Activated CD4-positive, CD25-positive, alpha-beta regulatory T cell treated with anti-CD3 and anti-CD28 coated beads, Interleukin-2, amount 50 U/mL, for 16 hours (primary cell): ENCODE measurements around the gene JAG1.

Experiments used
- DNase-seq: peaks from one replicate; pipeline ENCODE4 v3.0.0-alpha.2; 2020; ENCODE audit warnings: low read depth, low spot score

JAG1 gene

GRCh38 chr20:10673842-10674683, at the start of gene JAG1:
Gene JAG1, minus strand, starts transcription at chr20:10673999. Its CDS starts 469 bp downstream, at chr20:10673530.
- DNase-seq: no peak

- DNase-seq: no peak
Measured at GRCh38 chr20:10721976-10722375, 48.2 kb upstream of the JAG1 start.

GRCh38 chr20:10721137-10721896, 47.5 kb upstream of the JAG1 start:
- DNase-seq: no peak

GRCh38 chr20:10720565-10720964, 46.8 kb upstream of the JAG1 start:
- no peak for DNase-seq

- no peak for DNase-seq
Measured at GRCh38 chr20:10719740-10720385, 46.1 kb upstream of the JAG1 start.

- DNase-seq: no peak
Measured at GRCh38 chr20:10718661-10719060, 44.9 kb upstream of the JAG1 start.

- no peak for DNase-seq
Measured at GRCh38 chr20:10716855-10717254, 43.1 kb upstream of the JAG1 start.

- DNase-seq: no peak
Measured at GRCh38 chr20:10715035-10715434, 41.2 kb upstream of the JAG1 start.

- no peak for DNase-seq
Measured at GRCh38 chr20:10714236-10714975, 40.6 kb upstream of the JAG1 start.

- DNase-seq: no peak
Measured at GRCh38 chr20:10713161-10713560, 39.4 kb upstream of the JAG1 start.

GRCh38 chr20:10711903-10712451, 38.2 kb upstream of the JAG1 start:
- no peak for DNase-seq

- DNase-seq: no peak
Measured at GRCh38 chr20:10710991-10711775, 37.4 kb upstream of the JAG1 start.

- no peak for DNase-seq
Measured at GRCh38 chr20:10709916-10710315, 36.1 kb upstream of the JAG1 start.

GRCh38 chr20:10708351-10709185, 34.8 kb upstream of the JAG1 start:
- no peak for DNase-seq

- DNase-seq: no peak
Measured at GRCh38 chr20:10707791-10708190, 34.0 kb upstream of the JAG1 start.

- DNase-seq: no peak
Measured at GRCh38 chr20:10707068-10707467, 33.3 kb upstream of the JAG1 start.

GRCh38 chr20:10706460-10706811, 32.6 kb upstream of the JAG1 start:
- no peak for DNase-seq

GRCh38 chr20:10705801-10706459, 32.1 kb upstream of the JAG1 start:
- DNase-seq: no peak

- DNase-seq: no peak
Measured at GRCh38 chr20:10701607-10702006, 27.8 kb upstream of the JAG1 start.
